Tibial nerve (tissue), 4 donors: Measurements from ENCODE around the gene IL34. TPM values are rescaled to one million over a fixed set of nuclear protein-coding genes. Genes with fewer than 3 reads are reported as not detected.

Source experiments
- DNase-seq, 2 donors: peaks; one replicate each; pipeline ENCODE4 v3.0.0-alpha.2; 2019; ENCODE audit warnings: low spot score in 2 of 2
- H3K27ac ChIP-seq, 4 donors: fragments of 200-600 bp; sonication (generic) in 3 of 4; one replicate each; pipeline ENCODE4 v1.5.1; 2017 to 2019; ENCODE audit warnings: mild to moderate bottlenecking in 1 of 4
- H3K27me3 ChIP-seq, 2 donors: fragments of 200-600 bp; sonication (generic) in 1 of 2; one replicate each; pipeline versions ENCODE4 v1.5.1 to v1.6.0; 2017 to 2019
- H3K36me3 ChIP-seq, 3 donors: fragments of 200-600 bp; sonication (generic); one replicate each; pipeline ENCODE4 v1.5.1; 2018 to 2019
- H3K4me1 ChIP-seq, 4 donors: fragments of 200-600 bp; sonication (generic) in 3 of 4; one replicate each; pipeline ENCODE4 v1.5.1; 2017 to 2019
- H3K4me3 ChIP-seq, 4 donors: fragments of 200-600 bp; sonication (generic) in 3 of 4; one replicate each; pipeline ENCODE4 v1.5.1; 2017 to 2019; ENCODE audit warnings: mild to moderate bottlenecking in 1 of 4, moderate library complexity in 1 of 4
- H3K9me3 ChIP-seq, 4 donors: fragments of 200-600 bp; sonication (generic) in 3 of 4; one replicate each; pipeline ENCODE4 v1.5.1; 2017 to 2019
- EP300 ChIP-seq, 2 donors: sonication (generic); formaldehyde crosslinking; IDR thresholded peaks; one replicate each; pipeline ENCODE4 v1.6.1; 2017; ENCODE audit warnings: antibody characterized with exemption in 2 of 2, mild to moderate bottlenecking in 1 of 2
- POLR2A ChIP-seq, 2 donors: fragments of 450-650 bp; IDR thresholded peaks; one replicate each; pipeline ENCODE4 v1.6.1; 2017; ENCODE audit warnings: antibody characterized with exemption in 2 of 2, mild to moderate bottlenecking in 2 of 2, moderate library complexity in 2 of 2
- WGBS, 2 donors: methylation state at CpG; one replicate each; pipeline ENCODE4 v1.1.5; 2018; 5-methylcytosine and 5-hydroxymethylcytosine counted together
- total RNA-seq, 4 donors: library from RNA; depleted of rRNA; stranded (reverse); fragments of >200 nt; gene quantifications; one replicate each; pipeline ENCODE4 v1.1.0, GENCODE V29; 2016
- TF ChIP-seq, protein P1 (sequence below), 5 experiments: fragments of 200-600 bp in 3 of 5; fragments of 450-650 bp in 2 of 5; sonication (generic) in 3 of 5; IDR thresholded peaks; one replicate each; pipeline ENCODE4 v1.5.1; 2016 to 2019; ENCODE audit warnings: antibody characterized with exemption in 5 of 5, mild to moderate bottlenecking in 3 of 5, moderate library complexity in 2 of 5

The IL34 gene
- total RNA-seq, 4 donors from 2014 or later, result 49.6 to 89.4 (median 60.9) TPM

DNA sequence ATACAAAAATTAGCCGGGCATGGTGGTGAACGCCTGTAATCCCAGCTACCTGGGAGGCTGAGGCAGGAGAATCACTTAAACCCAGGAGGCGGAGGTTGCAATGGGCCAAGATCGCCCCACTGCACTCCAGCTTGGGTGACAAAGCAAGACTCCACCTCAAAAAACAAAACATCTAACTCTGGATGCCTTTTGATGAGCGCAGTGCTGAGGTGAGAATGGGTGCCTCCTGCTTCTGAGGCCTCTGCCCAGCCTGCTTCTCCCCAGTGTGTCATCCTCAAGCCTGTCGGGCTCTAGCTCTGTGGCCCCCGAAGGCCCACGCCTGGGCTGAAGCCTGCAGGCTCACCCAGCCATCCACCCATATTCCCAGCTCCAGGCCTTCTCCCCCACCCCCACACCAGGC lies 50.0 kb downstream of the IL34 start:
- no peak for DNase-seq
- peaks cover 8 to 97% (median 62%) of the 10 kb centered on the region in 4 donors for H3K4me1 ChIP-seq
- H3K36me3 ChIP-seq, result peaks cover 0 to 3% (median 0%) of the 10 kb centered on the region in 3 donors
- WGBS, 2 donors, result 94 to 97% methylated on average over 8 of the region's 8 CpGs
- H3K27ac ChIP-seq, result peak overlapping the region; percentile 31 to 92 (median 66)
- H3K27me3 ChIP-seq, result no peaks in the 10 kb centered on the region
- H3K9me3 ChIP-seq, result no peaks in the 10 kb centered on the region
- TF ChIP-seq, protein P1, sequence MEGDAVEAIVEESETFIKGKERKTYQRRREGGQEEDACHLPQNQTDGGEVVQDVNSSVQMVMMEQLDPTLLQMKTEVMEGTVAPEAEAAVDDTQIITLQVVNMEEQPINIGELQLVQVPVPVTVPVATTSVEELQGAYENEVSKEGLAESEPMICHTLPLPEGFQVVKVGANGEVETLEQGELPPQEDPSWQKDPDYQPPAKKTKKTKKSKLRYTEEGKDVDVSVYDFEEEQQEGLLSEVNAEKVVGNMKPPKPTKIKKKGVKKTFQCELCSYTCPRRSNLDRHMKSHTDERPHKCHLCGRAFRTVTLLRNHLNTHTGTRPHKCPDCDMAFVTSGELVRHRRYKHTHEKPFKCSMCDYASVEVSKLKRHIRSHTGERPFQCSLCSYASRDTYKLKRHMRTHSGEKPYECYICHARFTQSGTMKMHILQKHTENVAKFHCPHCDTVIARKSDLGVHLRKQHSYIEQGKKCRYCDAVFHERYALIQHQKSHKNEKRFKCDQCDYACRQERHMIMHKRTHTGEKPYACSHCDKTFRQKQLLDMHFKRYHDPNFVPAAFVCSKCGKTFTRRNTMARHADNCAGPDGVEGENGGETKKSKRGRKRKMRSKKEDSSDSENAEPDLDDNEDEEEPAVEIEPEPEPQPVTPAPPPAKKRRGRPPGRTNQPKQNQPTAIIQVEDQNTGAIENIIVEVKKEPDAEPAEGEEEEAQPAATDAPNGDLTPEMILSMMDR (IDR thresholded peaks at IDR 0.05), result no peak
- TF ChIP-seq EP300 (IDR thresholded peaks at IDR 0.05) (no peak), POLR2A (IDR thresholded peaks at IDR 0.05) (no peak)
- H3K4me3 ChIP-seq, result no peak overlapping the region

DNA sequence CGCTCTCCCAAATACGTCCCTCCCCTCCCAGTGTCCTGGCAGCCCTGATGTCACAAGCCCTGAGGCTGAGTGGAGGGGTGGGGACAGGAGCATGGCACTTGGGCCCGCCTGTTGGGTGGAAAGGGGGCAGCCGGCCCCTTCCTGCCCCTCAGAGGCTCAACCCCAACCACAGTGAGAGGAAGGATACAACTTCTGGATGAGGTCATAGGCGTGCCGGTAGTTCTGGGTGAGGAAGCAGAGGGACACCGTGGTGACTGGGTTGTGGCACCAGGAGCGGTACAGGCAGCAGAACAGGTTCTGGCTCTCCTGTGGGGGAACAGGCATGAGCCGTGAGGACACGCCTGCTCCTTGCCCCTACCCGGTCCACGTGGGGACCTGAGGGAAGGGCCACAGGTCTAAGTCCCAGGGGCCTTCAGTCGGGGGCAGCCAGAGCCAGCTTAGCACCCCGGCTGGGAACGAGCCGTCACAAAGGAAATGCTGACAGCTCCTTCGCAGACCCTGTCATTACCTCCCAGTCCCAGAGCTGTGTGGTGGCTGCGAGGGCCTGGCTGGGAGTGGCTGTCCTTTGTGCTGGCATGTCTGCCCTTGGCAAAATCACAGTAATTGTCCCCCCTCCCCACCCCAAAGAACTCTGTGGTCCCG lies 50.7 kb downstream of the IL34 start:
- WGBS, 2 donors, result 61% methylated on average over 19 of the region's 19 CpGs
- Histone ChIP-seq H3K27me3 (no peaks in the 10 kb centered on the region), H3K27ac (peak overlapping the region; percentile 31 to 92 (median 66)), H3K36me3 (peaks cover 0 to 3% (median 0%) of the 10 kb centered on the region in 3 donors), H3K4me1 (peaks cover 8 to 97% (median 64%) of the 10 kb centered on the region in 4 donors), H3K4me3 (no peak overlapping the region), H3K9me3 (no peaks in the 10 kb centered on the region)
- no peak for DNase-seq
- TF ChIP-seq EP300 (IDR thresholded peaks at IDR 0.05) (no peak), POLR2A (IDR thresholded peaks at IDR 0.05) (no peak)
- TF ChIP-seq, protein P1 (IDR thresholded peaks at IDR 0.05), result no peak

DNA sequence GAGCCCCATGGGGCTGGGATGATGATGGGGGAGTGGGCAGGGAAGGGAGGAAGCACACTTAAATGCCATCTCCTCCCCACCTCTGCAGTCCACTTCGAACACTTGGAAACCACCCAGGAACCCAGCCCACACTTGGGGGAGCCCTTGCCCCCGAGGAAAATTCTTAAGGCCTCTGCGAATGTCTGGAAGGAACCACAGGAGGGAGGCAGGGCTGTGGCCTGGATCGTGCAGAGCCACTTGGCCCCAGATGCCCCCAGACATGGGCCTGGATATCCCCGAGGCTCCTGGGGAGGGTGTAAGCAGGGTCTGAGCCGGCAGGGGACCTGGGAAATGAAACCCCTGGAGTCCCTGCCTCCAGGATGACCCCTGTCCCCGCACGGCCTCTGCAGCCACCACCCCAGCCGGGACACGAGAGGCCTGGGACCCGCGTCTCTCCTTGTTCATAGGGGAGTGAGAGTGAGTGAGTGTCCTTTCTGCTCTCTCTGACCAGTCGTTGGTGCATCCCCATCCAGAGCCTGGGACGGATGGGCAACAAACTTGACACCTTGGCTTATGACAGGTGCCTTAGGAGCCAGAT lies 51.3 kb downstream of the IL34 start:
- 46 to 53% methylated on average over 12 to 14 of the region's 14 CpGs for WGBS, 2 donors
- no peaks in the 10 kb centered on the region for H3K27me3 ChIP-seq
- H3K4me1 ChIP-seq, result peaks cover 8 to 97% (median 64%) of the 10 kb centered on the region in 4 donors
- peaks cover 0 to 3% (median 0%) of the 10 kb centered on the region in 3 donors for H3K36me3 ChIP-seq
- TF ChIP-seq, protein P1 (IDR thresholded peaks at IDR 0.05), result peak in 1 of 5 experiments; percentile 21
- TF ChIP-seq EP300 (IDR thresholded peaks at IDR 0.05), result peak in 1 of 2 donors; percentile 18
- no peak for TF ChIP-seq POLR2A (IDR thresholded peaks at IDR 0.05)
- H3K27ac ChIP-seq, result peak overlapping the region; percentile 31 to 92 (median 66)
- no peak overlapping the region for H3K4me3 ChIP-seq
- H3K9me3 ChIP-seq, result no peaks in the 10 kb centered on the region
- DNase-seq, result no peak

DNA sequence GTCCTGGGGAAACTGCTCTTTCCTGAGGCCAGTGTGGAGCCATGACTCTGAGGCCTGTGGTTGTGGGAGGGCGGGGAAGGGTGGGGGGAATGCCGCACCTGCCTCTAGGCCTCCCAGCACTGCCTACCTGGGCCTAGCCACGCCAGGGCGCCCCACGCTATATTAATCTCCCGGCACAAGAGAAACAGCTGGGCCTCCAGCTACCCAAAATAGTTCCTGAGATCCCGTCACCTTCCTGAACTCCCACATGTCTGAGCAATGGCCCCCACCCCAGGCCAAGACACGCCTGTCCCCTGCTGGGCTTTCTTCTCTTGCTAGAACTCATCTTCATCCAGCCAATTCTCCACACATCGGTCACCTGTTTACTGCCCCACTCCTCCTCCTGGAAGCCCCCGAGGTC lies 52.5 kb downstream of the IL34 start:
- H3K27ac ChIP-seq, result peak overlapping the region in 1 of 4 donors; percentile 92
- TF ChIP-seq, protein P1 (IDR thresholded peaks at IDR 0.05), result no peak
- TF ChIP-seq POLR2A (IDR thresholded peaks at IDR 0.05) (no peak), EP300 (IDR thresholded peaks at IDR 0.05) (no peak)
- no peak for DNase-seq
- no peak overlapping the region for H3K4me3 ChIP-seq
- no peaks in the 10 kb centered on the region for H3K9me3 ChIP-seq
- WGBS, 2 donors, result 91 to 93% methylated on average over 10 of the region's 10 CpGs
- H3K36me3 ChIP-seq, result no peaks in the 10 kb centered on the region
- H3K4me1 ChIP-seq, result peaks cover 4 to 97% (median 64%) of the 10 kb centered on the region in 4 donors
- no peaks in the 10 kb centered on the region for H3K27me3 ChIP-seq

DNA sequence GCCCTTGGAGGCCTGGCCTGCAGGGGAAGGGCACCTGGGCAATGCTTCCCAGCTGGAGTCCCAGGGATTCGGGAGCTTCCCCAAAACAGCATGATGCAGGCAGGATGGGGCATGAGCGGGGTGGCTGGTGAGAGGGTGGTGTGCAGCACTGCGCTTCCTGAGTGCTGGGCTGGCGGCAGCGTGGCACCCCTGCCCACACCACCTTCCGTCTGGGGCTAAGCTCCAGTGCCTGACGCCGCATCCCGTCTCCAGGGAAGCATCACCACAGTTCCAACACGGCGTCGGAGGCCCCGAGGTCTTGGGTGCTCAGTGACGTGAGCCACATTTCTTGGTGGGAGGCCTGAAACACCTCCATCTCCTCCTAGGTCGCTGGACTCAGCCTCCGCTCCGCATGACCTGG lies 53.3 kb downstream of the IL34 start:
- no peaks in the 10 kb centered on the region for H3K36me3 ChIP-seq
- 90 to 98% methylated on average over 14 to 17 of the region's 17 CpGs for WGBS, 2 donors
- no peak overlapping the region for H3K4me3 ChIP-seq
- no peaks in the 10 kb centered on the region for H3K9me3 ChIP-seq
- DNase-seq, result no peak
- H3K4me1 ChIP-seq, result peaks cover 4 to 97% (median 61%) of the 10 kb centered on the region in 4 donors
- no peaks in the 10 kb centered on the region for H3K27me3 ChIP-seq
- H3K27ac ChIP-seq, result peak overlapping the region in 2 of 4 donors; percentile 92 to 93
- TF ChIP-seq EP300 (IDR thresholded peaks at IDR 0.05), result no peak
- no peak for TF ChIP-seq POLR2A (IDR thresholded peaks at IDR 0.05)
- TF ChIP-seq, protein P1 (IDR thresholded peaks at IDR 0.05), result no peak
